ENCODE data around the gene RPL38.

The RPL38 gene

GRCh38 chr17:74203439-74204240 is at the start of gene RPL38:
Gene RPL38, plus strand, starts transcription at chr17:74203678. Its CDS starts 278 bp downstream, at chr17:74203956.
- DNase-seq (ENCODE audit: low read depth in 1 of 2, low spot score in 1 of 2), result peak; percentile 88 to 92

DNA sequence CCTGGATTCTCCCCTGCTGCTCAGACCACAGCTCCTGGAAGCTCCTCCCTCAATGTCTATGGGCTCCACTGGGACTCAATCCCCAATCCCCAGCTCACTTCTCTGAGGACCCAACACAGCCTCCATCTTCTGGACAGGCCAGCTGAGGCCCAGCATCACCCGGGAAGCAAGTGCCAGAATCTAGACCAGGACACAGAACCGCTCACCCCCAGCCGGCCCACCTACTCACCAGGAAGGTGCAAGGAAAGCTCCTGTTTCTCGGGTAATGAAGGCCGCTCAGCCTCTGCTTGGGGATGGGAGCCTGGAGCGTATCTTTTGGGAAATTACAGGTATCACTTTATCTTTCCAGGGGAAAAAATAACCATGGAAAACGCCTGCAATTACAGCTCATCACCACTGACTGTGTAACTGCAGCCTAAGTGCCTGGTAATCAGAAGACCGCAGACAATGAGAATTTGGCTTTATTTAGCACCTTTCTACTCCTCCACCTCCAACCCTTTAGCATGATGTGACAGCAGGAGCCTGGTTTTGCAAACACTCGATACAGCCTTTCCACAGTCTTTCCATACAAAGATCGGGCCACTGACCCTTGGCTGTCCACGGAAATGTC is 49.6 kb upstream of the RPL38 start:
- no peak for DNase-seq (ENCODE audit: low read depth in 1 of 2, low spot score in 1 of 2)

DNA sequence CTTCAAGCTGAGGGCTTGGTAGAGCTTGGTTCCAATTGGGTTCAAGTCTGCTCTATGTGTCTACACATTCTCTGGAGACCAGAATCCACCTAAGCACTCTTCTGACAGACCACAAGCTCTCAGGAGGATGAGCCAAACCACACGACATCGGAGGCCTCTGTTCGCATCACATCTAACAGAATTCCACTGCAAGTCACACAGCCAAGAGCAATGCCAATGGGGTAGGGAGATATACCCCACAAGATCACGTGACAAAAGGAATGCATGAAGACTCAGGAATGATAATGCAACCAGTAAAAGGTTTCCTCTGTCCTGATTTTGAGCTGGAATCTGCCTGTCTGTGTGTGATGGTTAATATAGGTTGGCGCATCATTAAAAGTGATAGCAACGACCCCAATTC is 46.6 kb upstream of the RPL38 start:
- DNase-seq (ENCODE audit: low read depth in 1 of 2, low spot score in 1 of 2), result no peak

GRCh38 chr17:74157366-74157765 is 46.1 kb upstream of the RPL38 start:
- no peak for DNase-seq (ENCODE audit: low read depth in 1 of 2, low spot score in 1 of 2)

- no peak for DNase-seq (ENCODE audit: low read depth in 1 of 2, low spot score in 1 of 2)
These were observed 44.7 kb upstream of the RPL38 start for GRCh38 chr17:74158761-74159160.

- no peak for DNase-seq (ENCODE audit: low read depth in 1 of 2, low spot score in 1 of 2)
These were observed 44.1 kb upstream of the RPL38 start for GRCh38 chr17:74159226-74159840.

DNA sequence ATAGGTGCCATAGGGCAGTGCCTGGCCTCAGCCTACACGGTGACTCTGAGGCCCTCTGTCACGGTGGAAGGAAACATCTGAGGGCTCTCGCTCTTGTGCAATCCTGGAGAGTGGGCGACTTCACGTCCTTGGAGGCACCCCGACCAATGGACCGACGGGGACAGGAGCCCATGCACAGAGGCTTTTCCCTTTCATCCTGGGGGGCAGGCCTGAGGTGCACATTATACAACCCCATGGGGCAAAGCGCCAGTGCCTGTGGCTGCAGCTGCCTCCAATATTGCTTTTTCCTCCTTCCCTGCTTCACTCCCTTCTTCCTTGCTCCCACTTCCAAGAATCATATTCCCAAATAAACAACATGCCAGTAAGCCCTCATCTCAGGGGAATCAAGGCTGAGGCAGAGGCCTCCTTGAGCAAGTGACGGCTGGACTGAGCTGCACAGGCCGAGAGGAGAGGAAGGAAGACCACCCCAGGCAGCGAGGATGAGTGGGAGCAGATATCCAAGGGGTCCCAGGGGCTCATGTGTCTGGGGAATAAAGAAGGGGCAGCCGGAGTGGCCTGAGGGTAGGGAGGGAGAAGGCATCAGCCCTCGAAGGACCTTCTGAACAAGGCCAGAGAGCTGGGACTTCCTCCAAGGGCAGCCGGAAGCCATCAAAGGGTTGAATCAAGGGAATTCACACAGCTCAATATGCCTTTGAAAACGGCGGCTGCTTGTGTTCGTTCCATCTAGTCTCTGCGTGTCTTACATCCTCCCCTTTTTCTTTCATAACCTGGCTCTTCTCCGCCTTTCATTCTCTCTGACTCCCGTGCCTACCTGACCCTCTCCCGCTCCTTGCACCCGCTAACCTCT is 42.6 kb upstream of the RPL38 start:
- no peak for DNase-seq (ENCODE audit: low read depth in 1 of 2, low spot score in 1 of 2)

- no peak for DNase-seq (ENCODE audit: low read depth in 1 of 2, low spot score in 1 of 2)
These were observed 42.0 kb upstream of the RPL38 start for GRCh38 chr17:74161503-74161875.

GRCh38 chr17:74163271-74163821 is 40.1 kb upstream of the RPL38 start:
- no peak for DNase-seq (ENCODE audit: low read depth in 1 of 2, low spot score in 1 of 2)

GRCh38 chr17:74163836-74164235 is 39.6 kb upstream of the RPL38 start:
- DNase-seq (ENCODE audit: low read depth in 1 of 2, low spot score in 1 of 2), result no peak

GRCh38 chr17:74164446-74165045 is 38.9 kb upstream of the RPL38 start:
- DNase-seq (ENCODE audit: low read depth in 1 of 2, low spot score in 1 of 2), result no peak

DNA sequence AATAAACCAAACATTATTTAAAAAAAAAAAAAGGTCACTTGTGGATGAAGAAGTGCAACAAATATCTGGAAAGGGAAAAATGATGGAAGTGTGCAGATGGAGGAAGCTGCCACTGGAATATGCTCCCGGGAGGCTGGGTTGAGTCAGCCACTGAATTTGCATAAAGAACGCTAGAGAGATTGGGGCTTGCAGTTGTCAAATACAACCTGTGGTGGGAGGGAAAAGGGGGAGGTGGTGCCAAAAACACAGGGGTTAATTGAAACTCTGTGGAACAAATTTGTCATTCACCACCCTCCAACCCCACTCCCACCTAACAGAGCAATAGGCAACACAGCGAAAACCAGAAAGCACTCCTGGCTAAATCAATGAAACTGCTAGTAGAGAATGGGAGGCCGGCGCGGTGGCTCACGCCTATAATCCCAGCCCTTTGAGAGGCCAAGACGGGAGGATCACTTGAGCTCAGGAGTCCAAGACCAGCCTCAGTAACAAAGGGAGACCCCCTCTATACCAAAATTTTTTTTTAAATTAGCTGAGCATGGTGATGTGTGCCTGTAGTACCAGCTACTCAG is 37.6 kb upstream of the RPL38 start:
- no peak for DNase-seq (ENCODE audit: low read depth in 1 of 2, low spot score in 1 of 2)

GRCh38 chr17:74170924-74171323 is 32.6 kb upstream of the RPL38 start:
- DNase-seq (ENCODE audit: low read depth in 1 of 2, low spot score in 1 of 2), result no peak

- DNase-seq (ENCODE audit: low read depth in 1 of 2, low spot score in 1 of 2), result no peak
These were observed 30.8 kb upstream of the RPL38 start for GRCh38 chr17:74172700-74173099.

- DNase-seq (ENCODE audit: low read depth in 1 of 2, low spot score in 1 of 2), result peak in 1 of 2 donors; percentile 17
These were observed 26.9 kb upstream of the RPL38 start for GRCh38 chr17:74176546-74177001.

- no peak for DNase-seq (ENCODE audit: low read depth in 1 of 2, low spot score in 1 of 2)
These were observed 26.4 kb upstream of the RPL38 start for GRCh38 chr17:74177018-74177450.

DNA sequence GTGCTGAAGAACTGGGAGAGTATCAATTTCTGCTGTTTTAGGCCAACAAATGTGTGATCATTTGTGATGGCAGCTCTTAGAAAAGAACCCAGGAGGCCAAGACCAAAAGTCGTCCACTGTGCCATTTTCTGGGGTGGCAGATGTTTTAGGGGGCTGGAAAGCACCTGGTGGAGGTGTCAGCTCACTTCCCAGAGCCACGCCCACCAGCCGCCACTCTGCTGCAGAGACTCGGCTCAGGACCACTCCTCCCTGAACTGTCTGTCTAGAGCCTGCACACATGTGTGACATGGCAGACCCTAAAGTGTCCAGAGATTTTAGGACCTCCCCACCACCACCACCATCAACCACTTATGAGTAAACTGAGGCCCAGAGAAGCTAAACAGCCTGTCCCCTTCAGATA is 23.9 kb upstream of the RPL38 start:
- no peak for DNase-seq (ENCODE audit: low read depth in 1 of 2, low spot score in 1 of 2)

DNA sequence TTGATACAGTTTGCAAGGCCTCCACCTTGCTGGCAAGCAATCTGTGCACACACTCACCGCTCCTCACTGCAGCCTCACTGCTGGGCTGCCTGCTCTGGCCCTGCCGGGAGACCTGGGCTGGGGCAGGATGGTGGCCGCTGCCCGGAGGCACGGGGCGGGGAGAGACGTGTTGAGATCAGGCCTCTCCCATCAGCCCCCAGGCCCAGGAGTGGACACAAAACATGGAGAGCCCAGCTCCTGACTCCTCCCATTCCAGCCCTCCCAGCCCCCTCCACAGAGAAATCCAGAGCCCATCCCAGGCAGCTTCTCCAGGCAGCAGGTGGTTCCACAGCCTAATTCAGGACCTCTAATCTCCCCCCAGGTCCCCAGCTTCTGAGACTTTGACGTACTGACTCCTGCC is 23.1 kb upstream of the RPL38 start:
- DNase-seq (ENCODE audit: low read depth in 1 of 2, low spot score in 1 of 2), result no peak

DNA sequence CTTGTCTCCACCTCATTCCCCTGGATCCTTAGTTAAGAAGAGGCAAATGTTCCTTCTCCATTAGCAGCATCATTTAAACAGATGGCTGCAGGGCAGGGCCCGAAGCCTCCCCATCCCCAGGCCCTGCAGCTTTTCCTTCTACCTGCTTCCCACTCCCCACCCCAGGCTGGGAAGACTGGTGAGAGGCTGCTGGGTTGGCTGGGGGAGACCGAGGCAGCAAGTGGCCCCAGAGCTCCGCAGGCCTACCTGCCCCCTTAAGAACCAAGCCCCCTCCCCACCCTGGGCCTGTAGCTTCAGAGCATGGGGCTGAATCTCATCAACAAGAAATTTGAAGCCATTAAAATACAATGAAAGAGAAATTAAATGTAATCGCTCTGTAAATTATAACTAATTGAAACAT is 22.1 kb upstream of the RPL38 start:
- no peak for DNase-seq (ENCODE audit: low read depth in 1 of 2, low spot score in 1 of 2)

DNA sequence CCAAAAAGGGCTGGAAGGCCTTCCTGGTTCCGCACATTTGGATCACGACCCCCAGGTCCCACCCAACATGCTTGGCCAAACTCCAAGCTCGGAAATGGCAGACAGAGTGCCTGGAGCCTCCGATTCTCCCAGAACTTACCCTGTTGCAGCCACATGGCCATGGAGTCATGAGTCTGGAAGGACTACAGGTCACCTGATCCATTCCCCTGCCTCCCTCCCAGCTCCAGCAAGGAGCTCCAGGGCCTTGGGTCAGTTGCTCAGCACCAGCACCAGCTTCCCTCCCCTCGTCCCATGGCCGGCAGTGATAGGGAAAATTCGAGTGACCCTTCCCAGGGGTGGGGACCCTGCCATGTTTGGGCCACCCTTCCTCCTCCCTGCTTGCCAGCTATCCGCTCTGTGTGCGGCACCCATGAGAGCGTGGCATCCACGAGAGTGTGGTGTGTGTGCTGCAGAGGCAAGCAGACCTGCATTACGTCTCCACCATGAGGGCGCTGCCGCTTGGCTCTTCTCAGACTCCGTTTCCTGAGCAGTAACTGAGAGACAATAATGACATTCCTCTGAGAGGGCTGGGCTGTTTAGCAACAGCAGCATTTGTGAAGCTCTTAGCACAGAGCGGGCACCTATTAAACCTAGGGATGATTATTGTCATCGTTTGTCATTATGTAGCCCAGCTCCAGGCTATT is 21.3 kb upstream of the RPL38 start:
- DNase-seq (ENCODE audit: low read depth in 1 of 2, low spot score in 1 of 2), result no peak
